Neural progenitor cell (in vitro differentiated cells): ENCODE data around the gene MCF2L2. TPM values are rescaled to one million over a fixed set of nuclear protein-coding genes. Genes with fewer than 3 reads are reported as not detected.

Experiments used
- DNase-seq: peaks from one replicate; pipeline ENCODE4 v3.0.0-alpha.2; 2016; ENCODE audit warnings: low spot score
- H2AFZ ChIP-seq: fragments of 200-600 bp; sonication (generic); replicated peaks from 2 replicates; pipeline ENCODE4 v1.6.1; 2016; ENCODE audit warnings: antibody characterized with exemption
- H3F3A ChIP-seq: fragments of 200-600 bp; sonication (generic); 2 replicates; pipeline ENCODE4 v1.6.1; 2016; ENCODE audit warnings: antibody characterized with exemption, low read depth
- H3K27ac ChIP-seq: fragments of 200-600 bp; sonication (generic); 2 replicates; pipeline ENCODE4 v1.5.1; 2016; ENCODE audit warnings: mild to moderate bottlenecking
- H3K27me3 ChIP-seq: fragments of 200-600 bp; sonication (generic); 2 replicates; pipeline ENCODE4 v1.6.1; 2016; ENCODE audit warnings: mild to moderate bottlenecking, moderate library complexity
- H3K36me3 ChIP-seq: fragments of 200-600 bp; sonication (generic); 2 replicates; pipeline ENCODE4 v1.5.1; 2016
- H3K4me1 ChIP-seq: fragments of 200-600 bp; sonication (generic); 2 replicates; pipeline ENCODE4 v1.6.1; 2016; ENCODE audit warnings: mixed run types
- H3K4me2 ChIP-seq: fragments of 200-600 bp; sonication (generic); 2 replicates; pipeline ENCODE4 v1.6.1; 2016
- H3K4me3 ChIP-seq: fragments of 200-600 bp; sonication (generic); 2 replicates; pipeline ENCODE4 v1.5.1; 2016
- H3K79me2 ChIP-seq: fragments of 200-600 bp; sonication (generic); 2 replicates; pipeline ENCODE4 v1.6.1; 2016; ENCODE audit warnings: low read depth
- H3K9ac ChIP-seq: fragments of 200-600 bp; sonication (generic); 2 replicates; pipeline ENCODE4 v1.6.1; 2016
- H3K9me3 ChIP-seq: fragments of 200-600 bp; sonication (generic); 2 replicates; pipeline ENCODE4 v1.5.1; 2016; ENCODE audit warnings: low read depth
- H4K20me1 ChIP-seq: fragments of 200-600 bp; sonication (generic); 2 replicates; pipeline ENCODE4 v1.6.1; 2016; ENCODE audit warnings: low read depth
- H3K27ac Mint-ChIP-seq: 3 replicates; pipeline ENCODE4 v1.8.0; 2021; ENCODE audit warnings: mixed read lengths
- H3K27me3 Mint-ChIP-seq: 2 replicates; pipeline ENCODE4 v1.8.0; 2022; ENCODE audit warnings: low read depth, mild to moderate bottlenecking, inconsistent platforms, moderate library complexity, mixed read lengths; ENCODE audit not compliant: insufficient read depth
- H3K36me3 Mint-ChIP-seq: 3 replicates; pipeline ENCODE4 v1.8.0; 2021; ENCODE audit warnings: mixed read lengths
- H3K4me1 Mint-ChIP-seq: 3 replicates; pipeline ENCODE4 v1.8.0; 2021; ENCODE audit warnings: mixed read lengths
- H3K4me3 Mint-ChIP-seq: 3 replicates; pipeline ENCODE4 v1.8.0; 2021; ENCODE audit warnings: mild to moderate bottlenecking, moderate library complexity, mixed read lengths
- H3K9me3 Mint-ChIP-seq: 3 replicates; pipeline ENCODE4 v1.8.0; 2020; ENCODE audit warnings: mixed read lengths
- CTCF ChIP-seq: fragments of 200-600 bp; sonication (generic); IDR thresholded peaks from 2 replicates; pipeline ENCODE4 v1.5.1; 2017; ENCODE audit warnings: antibody characterized with exemption, mild to moderate bottlenecking
- EZH2 ChIP-seq: fragments of 200-600 bp; sonication (generic); IDR thresholded peaks from 2 replicates; pipeline ENCODE4 v1.6.1; 2017; ENCODE audit warnings: antibody characterized with exemption, mild to moderate bottlenecking, moderate library complexity
- EZH2phosphoT487 ChIP-seq: fragments of 200-600 bp; sonication (generic); IDR thresholded peaks from 2 replicates; pipeline ENCODE4 v1.6.1; 2017; ENCODE audit warnings: antibody characterized with exemption
- total RNA-seq: library from RNA; depleted of rRNA; stranded (reverse); fragments of >200 nt; gene quantifications from 2 replicates; pipeline ENCODE4 v1.2.3, GENCODE V29; 2015; ENCODE audit warnings: low replicate concordance

The MCF2L2 gene
- total RNA-seq, 1 donor from 2014 or later: 11.1 TPM

GRCh38 chr3:183319371-183319770 lies 109.0 kb downstream of the MCF2L2 start:
- Mint-ChIP-seq H3K27me3 (peaks cover 2% of the 10 kb centered on the region), H3K4me1 (peaks cover 8% of the 10 kb centered on the region), H3K36me3 (no peaks in the 10 kb centered on the region), H3K27ac (no peak overlapping the region), H3K4me3 (no peak overlapping the region), H3K9me3 (no peaks in the 10 kb centered on the region)
- Histone ChIP-seq H3K27ac (no peak overlapping the region), H3K4me3 (no peak overlapping the region), H2AFZ (no peak overlapping the region), H3K36me3 (no peaks in the 10 kb centered on the region), H3K4me1 (peaks cover 23% of the 10 kb centered on the region), H3K79me2 (no peaks in the 10 kb centered on the region), H3K9ac (no peak overlapping the region), H3F3A (no peaks in the 10 kb centered on the region), H4K20me1 (no peaks in the 10 kb centered on the region), H3K27me3 (no peaks in the 10 kb centered on the region), H3K9me3 (no peaks in the 10 kb centered on the region), H3K4me2 (no peak overlapping the region)
- TF ChIP-seq EZH2phosphoT487 (no peak), EZH2 (no peak), CTCF (no peak)
- DNase-seq: no peak

DNA sequence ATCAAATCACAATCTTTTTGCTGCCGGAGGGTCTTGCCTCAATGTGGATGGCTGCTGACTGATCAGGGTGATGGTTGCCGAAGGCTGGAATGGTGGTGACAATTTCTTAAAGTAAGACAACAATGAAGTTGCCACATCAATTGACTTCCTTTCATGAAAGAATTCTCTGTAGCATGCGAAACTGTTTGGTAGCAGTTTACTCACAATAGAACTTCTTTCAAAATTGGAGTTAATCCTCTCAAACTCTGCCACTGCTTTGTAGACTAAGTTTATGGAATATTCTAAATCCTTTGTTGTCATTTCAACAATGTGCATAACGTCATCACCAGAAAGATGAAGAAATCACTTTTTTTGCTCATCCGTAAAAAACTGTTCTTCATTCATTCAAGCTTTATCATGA lies 109.5 kb downstream of the MCF2L2 start:
- H3K9me3 Mint-ChIP-seq: no peaks in the 10 kb centered on the region
- peaks cover 28% of the 10 kb centered on the region for H3K4me1 ChIP-seq
- DNase-seq: no peak
- H4K20me1 ChIP-seq: no peaks in the 10 kb centered on the region
- H3K9ac ChIP-seq: no peak overlapping the region
- H3K4me3 ChIP-seq: no peak overlapping the region
- H3K9me3 ChIP-seq: no peaks in the 10 kb centered on the region
- no peak overlapping the region for H3K4me2 ChIP-seq
- TF ChIP-seq EZH2 (no peak), EZH2phosphoT487 (no peak), CTCF (no peak)
- H3K36me3 ChIP-seq: no peaks in the 10 kb centered on the region
- H3K27ac Mint-ChIP-seq: no peak overlapping the region
- H3F3A ChIP-seq: no peaks in the 10 kb centered on the region
- no peak overlapping the region for H3K27ac ChIP-seq
- H3K4me1 Mint-ChIP-seq: peaks cover 8% of the 10 kb centered on the region
- no peaks in the 10 kb centered on the region for H3K27me3 ChIP-seq
- H2AFZ ChIP-seq: no peak overlapping the region
- no peaks in the 10 kb centered on the region for H3K36me3 Mint-ChIP-seq
- H3K4me3 Mint-ChIP-seq: no peak overlapping the region
- peaks cover 2% of the 10 kb centered on the region for H3K27me3 Mint-ChIP-seq
- H3K79me2 ChIP-seq: no peaks in the 10 kb centered on the region

GRCh38 chr3:183317886-183318865 lies 110.2 kb downstream of the MCF2L2 start:
- Mint-ChIP-seq H3K36me3 (no peaks in the 10 kb centered on the region), H3K9me3 (no peaks in the 10 kb centered on the region), H3K4me1 (peaks cover 8% of the 10 kb centered on the region), H3K27ac (no peak overlapping the region), H3K4me3 (no peak overlapping the region), H3K27me3 (peaks cover 3% of the 10 kb centered on the region)
- no peaks in the 10 kb centered on the region for H3K36me3 ChIP-seq
- no peak overlapping the region for H3K4me3 ChIP-seq
- H3K27me3 ChIP-seq: no peaks in the 10 kb centered on the region
- H3K27ac ChIP-seq: no peak overlapping the region
- no peaks in the 10 kb centered on the region for H4K20me1 ChIP-seq
- H2AFZ ChIP-seq: no peak overlapping the region
- H3F3A ChIP-seq: no peaks in the 10 kb centered on the region
- H3K9me3 ChIP-seq: no peaks in the 10 kb centered on the region
- no peaks in the 10 kb centered on the region for H3K79me2 ChIP-seq
- H3K4me1 ChIP-seq: peaks cover 31% of the 10 kb centered on the region
- H3K4me2 ChIP-seq: no peak overlapping the region
- H3K9ac ChIP-seq: no peak overlapping the region
- no peak for DNase-seq
- TF ChIP-seq EZH2phosphoT487: no peak
- no peak for TF ChIP-seq CTCF
- no peak for TF ChIP-seq EZH2
